Neural progenitor cell (in vitro differentiated cells): ENCODE data around the gene VAV2.

Source experiments
- CTCF ChIP-seq: fragments of 200-600 bp; sonication (generic); IDR thresholded peaks from 2 replicates; pipeline ENCODE4 v1.5.1; 2017; ENCODE audit warnings: antibody characterized with exemption, mild to moderate bottlenecking
- EZH2 ChIP-seq: fragments of 200-600 bp; sonication (generic); IDR thresholded peaks from 2 replicates; pipeline ENCODE4 v1.6.1; 2017; ENCODE audit warnings: antibody characterized with exemption, mild to moderate bottlenecking, moderate library complexity
- EZH2phosphoT487 ChIP-seq: fragments of 200-600 bp; sonication (generic); IDR thresholded peaks from 2 replicates; pipeline ENCODE4 v1.6.1; 2017; ENCODE audit warnings: antibody characterized with exemption

- no peak for TF ChIP-seq CTCF
- TF ChIP-seq EZH2phosphoT487, result no peak
- TF ChIP-seq EZH2, result no peak
These were observed 1.6 kb upstream of the VAV2 start for GRCh38 chr9:133993635-133994253.
